Measurements from ENCODE around the gene NADSYN1.

NADSYN1 gene

GRCh38 chr11:71527576-71528210 lies 74.7 kb downstream of the NADSYN1 start:
- Histone ChIP-seq H3K9me3 (ENCODE audit: control insufficient read depth, insufficient read depth, low read depth, low read length) (no peaks in the 10 kb centered on the region), H3K4me1 (ENCODE audit: control insufficient read depth, insufficient read depth, low read length) (no peaks in the 10 kb centered on the region), H3K36me3 (ENCODE audit: control insufficient read depth in 2 of 2, insufficient read depth in 1 of 2, low read length in 2 of 2) (no peaks in the 10 kb centered on the region), H3K27ac (ENCODE audit: extremely low read depth, low read depth, low read length) (no peak overlapping the region), H3K4me3 (ENCODE audit: low read depth, low read length) (no peak overlapping the region)
- POLR2A ChIA-PET, result no interaction called here
- CTCF ChIA-PET, result no interaction called here
- TF ChIP-seq ZNF280D (tag by site-specific recombination; IDR thresholded peaks at IDR 0.05), result no peak
- TF ChIP-seq ZNF510 (tag by site-specific recombination; IDR thresholded peaks at IDR 0.05; ENCODE audit: insufficient replicate concordance), result no peak
- TF ChIP-seq GLI2 (tag by site-specific recombination; IDR thresholded peaks at IDR 0.05; ENCODE audit: borderline replicate concordance, low read depth), result no peak
- no peak for TF ChIP-seq ZBTB7A (tag by site-specific recombination; IDR thresholded peaks at IDR 0.05; ENCODE audit: low read depth)
- no peak for TF ChIP-seq FEZF1 (tag by site-specific recombination; IDR thresholded peaks at IDR 0.05)
- no peak for TF ChIP-seq MEIS1 (CRISPR knock-in tag; IDR thresholded peaks at IDR 0.05; ENCODE audit: borderline replicate concordance)
- no peak for TF ChIP-seq ZNF558 (tag by site-specific recombination; IDR thresholded peaks at IDR 0.05)

GRCh38 chr11:71530602-71531001 lies 77.6 kb downstream of the NADSYN1 start:
- no peaks in the 10 kb centered on the region for H3K36me3 ChIP-seq (ENCODE audit: control insufficient read depth in 2 of 2, insufficient read depth in 1 of 2, low read length in 2 of 2)
- CTCF ChIA-PET, result no interaction called here
- no peak overlapping the region for H3K4me3 ChIP-seq (ENCODE audit: low read depth, low read length)
- H3K4me1 ChIP-seq (ENCODE audit: control insufficient read depth, insufficient read depth, low read length), result no peaks in the 10 kb centered on the region
- no peaks in the 10 kb centered on the region for H3K9me3 ChIP-seq (ENCODE audit: control insufficient read depth, insufficient read depth, low read depth, low read length)
- POLR2A ChIA-PET, result no interaction called here
- no peak overlapping the region for H3K27ac ChIP-seq (ENCODE audit: extremely low read depth, low read depth, low read length)
- TF ChIP-seq EGR2 (tag by site-specific recombination; IDR thresholded peaks at IDR 0.05; ENCODE audit: low read depth) (0 out of 2 replicates have a peak, but pooled peaks have one; percentile 36), SP3 (tag by site-specific recombination; IDR thresholded peaks at IDR 0.05) (no peak), ZNF654 (tag by site-specific recombination; IDR thresholded peaks at IDR 0.05; ENCODE audit: low read depth) (no peak), ZNF521 (tag by site-specific recombination; IDR thresholded peaks at IDR 0.05) (no peak), ZNF843 (tag by site-specific recombination; IDR thresholded peaks at IDR 0.05) (no peak), ZBTB10 (tag by site-specific recombination; IDR thresholded peaks at IDR 0.05) (no peak)

GRCh38 chr11:71532036-71532610 lies 79.1 kb downstream of the NADSYN1 start:
- H3K27ac ChIP-seq (ENCODE audit: extremely low read depth, low read depth, low read length), result no peak overlapping the region
- H3K4me3 ChIP-seq (ENCODE audit: low read depth, low read length), result no peak overlapping the region
- CTCF ChIA-PET, result no interaction called here
- H3K9me3 ChIP-seq (ENCODE audit: control insufficient read depth, insufficient read depth, low read depth, low read length), result no peaks in the 10 kb centered on the region
- H3K4me1 ChIP-seq (ENCODE audit: control insufficient read depth, insufficient read depth, low read length), result no peaks in the 10 kb centered on the region
- no peaks in the 10 kb centered on the region for H3K36me3 ChIP-seq (ENCODE audit: control insufficient read depth in 2 of 2, insufficient read depth in 1 of 2, low read length in 2 of 2)
- POLR2A ChIA-PET, result no interaction called here
- no peak for TF ChIP-seq ZNF175 (tag by site-specific recombination; IDR thresholded peaks at IDR 0.05)
- TF ChIP-seq HOXD13 (CRISPR knock-in tag; IDR thresholded peaks at IDR 0.05; ENCODE audit: borderline replicate concordance), result no peak
- TF ChIP-seq ZNF248 (tag by site-specific recombination; IDR thresholded peaks at IDR 0.05), result no peak
- TF ChIP-seq ZNF513 (tag by site-specific recombination; IDR thresholded peaks at IDR 0.05), result no peak
- no peak for TF ChIP-seq TCF7L2 (IDR thresholded peaks at IDR 0.05; ENCODE audit: borderline replicate concordance, low read depth, low read length)
- TF ChIP-seq ZNF292 (tag by site-specific recombination; IDR thresholded peaks at IDR 0.05; ENCODE audit: borderline replicate concordance, low read depth), result no peak
- no peak for TF ChIP-seq ZNF473 (tag by site-specific recombination; IDR thresholded peaks at IDR 0.05)
- TF ChIP-seq ZNF707 (tag by site-specific recombination; IDR thresholded peaks at IDR 0.05), result no peak
- TF ChIP-seq BCL11B (tag by site-specific recombination; IDR thresholded peaks at IDR 0.05; ENCODE audit: low read depth), result no peak
- TF ChIP-seq KLF8 (tag by site-specific recombination; IDR thresholded peaks at IDR 0.05), result no peak
- no peak for TF ChIP-seq ZNF26 (tag by site-specific recombination; IDR thresholded peaks at IDR 0.05)
